ENCODE results near the gene AP2B1. TPM values are rescaled to one million over a fixed set of nuclear protein-coding genes. Genes with fewer than 3 reads are reported as not detected.

AP2B1 gene
- total RNA-seq, 1 donor from 2014 or later: 152 TPM

- H3K36me3 ChIP-seq (ENCODE audit: control insufficient read depth, insufficient read depth, low read length): peaks cover 1% of the 10 kb centered on the region
- DNase-seq (ENCODE audit: low read depth): no peak
- no peak overlapping the region for H3K4me3 ChIP-seq (ENCODE audit: low read depth, low read length)
- H3K27me3 ChIP-seq (ENCODE audit: control insufficient read depth, insufficient read depth, low read length): no peaks in the 10 kb centered on the region
- TF ChIP-seq CTCF (IDR thresholded peaks at IDR 0.05; ENCODE audit: insufficient read depth, low read length, poor library complexity, severe bottlenecking): no peak
Observed at GRCh38 chr17:35717475-35717874, 130.4 kb downstream of the AP2B1 start.

DNA sequence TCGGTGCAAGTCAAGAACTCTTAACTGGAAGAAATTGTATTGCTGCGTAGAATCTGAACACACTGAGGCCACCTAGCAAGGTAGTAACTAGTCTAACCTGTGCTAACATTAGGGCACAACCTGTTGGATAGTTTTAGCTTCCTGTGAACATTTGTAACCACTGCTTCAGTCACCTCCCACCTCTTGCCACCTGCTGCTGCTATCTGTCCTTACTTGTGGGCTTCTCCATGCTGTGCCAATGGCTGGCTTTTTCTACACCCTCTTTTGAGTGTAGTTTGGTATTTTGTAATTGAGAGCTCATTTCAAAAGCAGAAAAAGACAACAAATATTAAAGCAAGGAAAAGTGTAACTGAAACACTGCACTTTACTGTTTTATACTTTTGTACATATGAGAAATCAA lies 136.6 kb downstream of the AP2B1 start:
- no peak overlapping the region for H3K4me3 ChIP-seq (ENCODE audit: low read depth, low read length)
- H3K36me3 ChIP-seq (ENCODE audit: control insufficient read depth, insufficient read depth, low read length): no peaks in the 10 kb centered on the region
- H3K27me3 ChIP-seq (ENCODE audit: control insufficient read depth, insufficient read depth, low read length): no peaks in the 10 kb centered on the region
- no peak for TF ChIP-seq CTCF (IDR thresholded peaks at IDR 0.05; ENCODE audit: insufficient read depth, low read length, poor library complexity, severe bottlenecking)
- DNase-seq (ENCODE audit: low read depth): no peak

- no peaks in the 10 kb centered on the region for H3K36me3 ChIP-seq (ENCODE audit: control insufficient read depth, insufficient read depth, low read length)
- no peak for DNase-seq (ENCODE audit: low read depth)
- no peaks in the 10 kb centered on the region for H3K27me3 ChIP-seq (ENCODE audit: control insufficient read depth, insufficient read depth, low read length)
- no peak overlapping the region for H3K4me3 ChIP-seq (ENCODE audit: low read depth, low read length)
- TF ChIP-seq CTCF (IDR thresholded peaks at IDR 0.05; ENCODE audit: insufficient read depth, low read length, poor library complexity, severe bottlenecking): no peak
Observed at GRCh38 chr17:35725058-35725457, 137.9 kb downstream of the AP2B1 start.

GRCh38 chr17:35725802-35726126 lies 138.6 kb downstream of the AP2B1 start:
- Histone ChIP-seq H3K36me3 (ENCODE audit: control insufficient read depth, insufficient read depth, low read length) (no peaks in the 10 kb centered on the region), H3K27me3 (ENCODE audit: control insufficient read depth, insufficient read depth, low read length) (no peaks in the 10 kb centered on the region), H3K4me3 (ENCODE audit: low read depth, low read length) (no peak overlapping the region)
- no peak for TF ChIP-seq CTCF (IDR thresholded peaks at IDR 0.05; ENCODE audit: insufficient read depth, low read length, poor library complexity, severe bottlenecking)
- DNase-seq (ENCODE audit: low read depth): no peak

DNA sequence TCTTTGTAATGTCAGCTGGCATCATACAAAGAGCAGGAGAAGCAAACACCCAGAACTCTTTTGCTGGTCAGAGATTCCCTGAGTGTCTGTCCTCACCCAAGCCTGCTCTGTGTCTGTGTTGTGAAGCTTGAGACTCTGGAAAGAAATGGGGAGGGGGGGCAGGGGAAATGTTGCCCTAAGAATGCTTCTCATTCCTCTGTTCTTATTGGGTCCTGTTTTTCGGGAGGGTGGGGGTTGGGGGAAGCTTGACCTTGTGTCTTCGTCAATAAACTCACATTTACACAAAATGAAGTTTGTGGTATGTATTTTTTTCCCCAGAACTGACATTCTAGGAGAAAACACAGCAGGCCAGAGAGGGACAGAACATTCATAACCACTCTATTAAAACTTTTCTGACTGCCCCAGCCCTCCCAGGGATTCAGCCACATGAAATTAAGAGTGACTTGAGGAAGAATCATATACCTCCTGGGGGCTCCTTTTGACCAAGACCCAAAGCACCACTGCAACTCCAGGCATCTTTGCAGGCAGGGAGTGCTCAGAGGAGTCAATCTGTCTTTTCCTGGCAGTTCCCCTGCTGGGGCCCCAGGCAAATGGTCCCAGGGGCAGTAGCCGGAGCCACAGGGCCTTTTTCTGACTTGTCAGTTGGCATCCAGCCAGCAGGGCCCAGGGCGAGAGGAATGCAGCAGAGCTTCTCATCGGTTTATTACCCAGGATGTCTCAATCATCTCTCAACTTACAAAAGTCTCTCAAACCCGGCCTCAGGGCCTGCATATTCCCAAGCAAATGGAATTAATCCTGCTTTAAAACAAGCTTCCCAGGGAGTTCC lies 139.2 kb downstream of the AP2B1 start:
- no peak for TF ChIP-seq CTCF (IDR thresholded peaks at IDR 0.05; ENCODE audit: insufficient read depth, low read length, poor library complexity, severe bottlenecking)
- peak; percentile 41 for DNase-seq (ENCODE audit: low read depth)

DNA sequence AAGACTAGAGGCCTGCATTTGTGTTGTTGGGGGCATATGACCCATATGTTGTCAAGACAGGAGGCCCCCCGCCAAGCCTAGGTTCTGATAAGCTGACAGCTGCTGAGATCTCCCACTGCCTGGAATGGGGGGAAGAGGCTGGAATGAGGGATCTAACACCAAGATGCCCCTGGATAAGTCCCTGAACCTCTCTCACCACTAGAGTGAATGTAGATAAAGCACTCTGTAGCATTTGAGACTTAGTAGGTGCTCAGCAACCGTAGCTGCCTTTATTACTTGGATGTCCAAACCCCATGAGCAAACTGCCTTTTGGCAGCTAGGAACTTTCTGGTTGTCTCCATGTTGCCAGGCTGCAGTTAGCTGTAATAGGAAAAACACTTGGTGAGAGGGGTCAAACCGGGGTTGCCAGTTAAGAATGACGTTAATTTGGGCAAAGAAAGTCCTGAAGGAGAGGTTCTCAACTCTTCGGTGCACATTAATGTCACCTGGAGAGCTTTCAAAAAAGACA lies 139.9 kb downstream of the AP2B1 start:
- Histone ChIP-seq H3K4me3 (ENCODE audit: low read depth, low read length) (no peak overlapping the region), H3K27me3 (ENCODE audit: control insufficient read depth, insufficient read depth, low read length) (no peaks in the 10 kb centered on the region), H3K36me3 (ENCODE audit: control insufficient read depth, insufficient read depth, low read length) (no peaks in the 10 kb centered on the region)
- TF ChIP-seq CTCF (IDR thresholded peaks at IDR 0.05; ENCODE audit: insufficient read depth, low read length, poor library complexity, severe bottlenecking): no peak
- no peak for DNase-seq (ENCODE audit: low read depth)

More for the DNA sequence above, 139.2 kb downstream of the AP2B1 start:
- no peaks in the 10 kb centered on the region for H3K36me3 ChIP-seq (ENCODE audit: control insufficient read depth, insufficient read depth, low read length)
- no peaks in the 10 kb centered on the region for H3K27me3 ChIP-seq (ENCODE audit: control insufficient read depth, insufficient read depth, low read length)
- no peak overlapping the region for H3K4me3 ChIP-seq (ENCODE audit: low read depth, low read length)
